ENCODE results near the gene NLN.

Gene NLN

GRCh38 chr5:65820373-65820772 is 98.4 kb downstream of the NLN start:
- H3K27me3 ChIP-seq (ENCODE audit: insufficient read depth, low read length, poor library complexity, severe bottlenecking) = no peaks in the 10 kb centered on the region
- peaks cover 13% of the 10 kb centered on the region for H3K4me1 ChIP-seq (ENCODE audit: insufficient read depth, low read length, poor library complexity, severe bottlenecking)
- no peaks in the 10 kb centered on the region for H4K20me1 ChIP-seq (ENCODE audit: insufficient read depth, low read length, poor library complexity, severe bottlenecking)
- H3K79me2 ChIP-seq (ENCODE audit: insufficient read depth, low read length) = no peaks in the 10 kb centered on the region
- no peaks in the 10 kb centered on the region for H3K9me3 ChIP-seq (ENCODE audit: insufficient read depth, low read depth, low read length)
- H3K4me2 ChIP-seq (ENCODE audit: low read depth, low read length, poor library complexity, severe bottlenecking) = no peak overlapping the region
- no peaks in the 10 kb centered on the region for H3K36me3 ChIP-seq (ENCODE audit: insufficient read depth, low read length)
- H3K9ac ChIP-seq (ENCODE audit: low read depth, low read length, poor library complexity, severe bottlenecking) = no peak overlapping the region
- H2AFZ ChIP-seq (ENCODE audit: low read length) = no peak overlapping the region
- H3K4me3 ChIP-seq (ENCODE audit: low read length, poor library complexity, severe bottlenecking) = no peak overlapping the region
- H3K9me2 ChIP-seq (replicated peaks; ENCODE audit: low read depth, low read length) = no peaks in the 10 kb centered on the region
- TF ChIP-seq EZH2phosphoT487 (IDR thresholded peaks at IDR 0.05; ENCODE audit: borderline replicate concordance) = no peak
- TF ChIP-seq, protein P1, sequence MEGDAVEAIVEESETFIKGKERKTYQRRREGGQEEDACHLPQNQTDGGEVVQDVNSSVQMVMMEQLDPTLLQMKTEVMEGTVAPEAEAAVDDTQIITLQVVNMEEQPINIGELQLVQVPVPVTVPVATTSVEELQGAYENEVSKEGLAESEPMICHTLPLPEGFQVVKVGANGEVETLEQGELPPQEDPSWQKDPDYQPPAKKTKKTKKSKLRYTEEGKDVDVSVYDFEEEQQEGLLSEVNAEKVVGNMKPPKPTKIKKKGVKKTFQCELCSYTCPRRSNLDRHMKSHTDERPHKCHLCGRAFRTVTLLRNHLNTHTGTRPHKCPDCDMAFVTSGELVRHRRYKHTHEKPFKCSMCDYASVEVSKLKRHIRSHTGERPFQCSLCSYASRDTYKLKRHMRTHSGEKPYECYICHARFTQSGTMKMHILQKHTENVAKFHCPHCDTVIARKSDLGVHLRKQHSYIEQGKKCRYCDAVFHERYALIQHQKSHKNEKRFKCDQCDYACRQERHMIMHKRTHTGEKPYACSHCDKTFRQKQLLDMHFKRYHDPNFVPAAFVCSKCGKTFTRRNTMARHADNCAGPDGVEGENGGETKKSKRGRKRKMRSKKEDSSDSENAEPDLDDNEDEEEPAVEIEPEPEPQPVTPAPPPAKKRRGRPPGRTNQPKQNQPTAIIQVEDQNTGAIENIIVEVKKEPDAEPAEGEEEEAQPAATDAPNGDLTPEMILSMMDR (conservative IDR thresholded peaks at IDR 0.05; ENCODE audit: low read length) = no peak
- peaks cover 4% of the 10 kb centered on the region; the same call in 1 of the 2 replicates for H3F3A ChIP-seq (ENCODE audit: low read depth)

GRCh38 chr5:65821966-65822365 is 100.0 kb downstream of the NLN start:
- Histone ChIP-seq H4K20me1 (ENCODE audit: insufficient read depth, low read length, poor library complexity, severe bottlenecking) (no peaks in the 10 kb centered on the region), H3K4me1 (ENCODE audit: insufficient read depth, low read length, poor library complexity, severe bottlenecking) (peaks cover 27% of the 10 kb centered on the region), H3K4me2 (ENCODE audit: low read depth, low read length, poor library complexity, severe bottlenecking) (no peak overlapping the region), H3K4me3 (ENCODE audit: low read length, poor library complexity, severe bottlenecking) (no peak overlapping the region), H3K9me3 (ENCODE audit: insufficient read depth, low read depth, low read length) (no peaks in the 10 kb centered on the region), H3F3A (ENCODE audit: low read depth) (peaks cover 4% of the 10 kb centered on the region; the same call in 1 of the 2 replicates), H3K36me3 (ENCODE audit: insufficient read depth, low read length) (no peaks in the 10 kb centered on the region), H2AFZ (ENCODE audit: low read length) (no peak overlapping the region), H3K9me2 (replicated peaks; ENCODE audit: low read depth, low read length) (no peaks in the 10 kb centered on the region), H3K9ac (ENCODE audit: low read depth, low read length, poor library complexity, severe bottlenecking) (no peak overlapping the region), H3K27me3 (ENCODE audit: insufficient read depth, low read length, poor library complexity, severe bottlenecking) (no peaks in the 10 kb centered on the region), H3K79me2 (ENCODE audit: insufficient read depth, low read length) (no peaks in the 10 kb centered on the region)
- no peak for TF ChIP-seq EZH2phosphoT487 (IDR thresholded peaks at IDR 0.05; ENCODE audit: borderline replicate concordance)
- TF ChIP-seq, protein P1 (conservative IDR thresholded peaks at IDR 0.05; ENCODE audit: low read length) = no peak

GRCh38 chr5:65822710-65823109 is 100.7 kb downstream of the NLN start:
- Histone ChIP-seq H3K4me2 (ENCODE audit: low read depth, low read length, poor library complexity, severe bottlenecking) (no peak overlapping the region), H3K27me3 (ENCODE audit: insufficient read depth, low read length, poor library complexity, severe bottlenecking) (no peaks in the 10 kb centered on the region), H2AFZ (ENCODE audit: low read length) (no peak overlapping the region), H3K4me1 (ENCODE audit: insufficient read depth, low read length, poor library complexity, severe bottlenecking) (peaks cover 27% of the 10 kb centered on the region), H3K36me3 (ENCODE audit: insufficient read depth, low read length) (no peaks in the 10 kb centered on the region), H3K9ac (ENCODE audit: low read depth, low read length, poor library complexity, severe bottlenecking) (no peak overlapping the region), H3F3A (ENCODE audit: low read depth) (peaks cover 4% of the 10 kb centered on the region; the same call in 1 of the 2 replicates), H4K20me1 (ENCODE audit: insufficient read depth, low read length, poor library complexity, severe bottlenecking) (no peaks in the 10 kb centered on the region), H3K4me3 (ENCODE audit: low read length, poor library complexity, severe bottlenecking) (no peak overlapping the region), H3K79me2 (ENCODE audit: insufficient read depth, low read length) (no peaks in the 10 kb centered on the region), H3K9me3 (ENCODE audit: insufficient read depth, low read depth, low read length) (no peaks in the 10 kb centered on the region), H3K9me2 (replicated peaks; ENCODE audit: low read depth, low read length) (no peaks in the 10 kb centered on the region)
- no peak for TF ChIP-seq EZH2phosphoT487 (IDR thresholded peaks at IDR 0.05; ENCODE audit: borderline replicate concordance)
- TF ChIP-seq, protein P1 (conservative IDR thresholded peaks at IDR 0.05; ENCODE audit: low read length) = no peak
